WERI-Rb-1 (cell line): ENCODE measurements around the gene SPECC1.

Experiments
- DNase-seq: peaks from one replicate; pipeline ENCODE4 v3.0.0-alpha.2; 2020
- H3K27ac ChIP-seq: fragments of 250-450 bp; sonication (Bioruptor Pico); 2 replicates; pipeline ENCODE4 v1.5.1; 2020; ENCODE audit warnings: mild to moderate bottlenecking, moderate library complexity
- H3K27me3 ChIP-seq: fragments of 250-450 bp; sonication (Bioruptor Pico); 2 replicates; pipeline ENCODE4 v1.5.1; 2021; ENCODE audit warnings: mild to moderate bottlenecking, low read depth, moderate library complexity; ENCODE audit not compliant: insufficient read depth, severe bottlenecking
- H3K36me3 ChIP-seq: fragments of 250-450 bp; sonication (Bioruptor Pico); 2 replicates; pipeline ENCODE4 v1.5.1; 2020; ENCODE audit warnings: mild to moderate bottlenecking, moderate library complexity
- H3K4me3 ChIP-seq: 2 replicates; pipeline ENCODE4 v1.5.1; 2011; ENCODE audit warnings: low read depth, mild to moderate bottlenecking, control low read depth, low read length
- H3K9me3 ChIP-seq: fragments of 250-450 bp; sonication (Bioruptor Pico); 2 replicates; pipeline ENCODE4 v1.5.1; 2021; ENCODE audit warnings: mild to moderate bottlenecking, moderate library complexity; ENCODE audit not compliant: severe bottlenecking
- TF ChIP-seq, protein P1 (sequence below): IDR thresholded peaks from 2 replicates; pipeline ENCODE4 v1.5.1; 2011; ENCODE audit warnings: low read depth, mild to moderate bottlenecking, control low read depth, inconsistent platforms, low read length

SPECC1 gene

DNA sequence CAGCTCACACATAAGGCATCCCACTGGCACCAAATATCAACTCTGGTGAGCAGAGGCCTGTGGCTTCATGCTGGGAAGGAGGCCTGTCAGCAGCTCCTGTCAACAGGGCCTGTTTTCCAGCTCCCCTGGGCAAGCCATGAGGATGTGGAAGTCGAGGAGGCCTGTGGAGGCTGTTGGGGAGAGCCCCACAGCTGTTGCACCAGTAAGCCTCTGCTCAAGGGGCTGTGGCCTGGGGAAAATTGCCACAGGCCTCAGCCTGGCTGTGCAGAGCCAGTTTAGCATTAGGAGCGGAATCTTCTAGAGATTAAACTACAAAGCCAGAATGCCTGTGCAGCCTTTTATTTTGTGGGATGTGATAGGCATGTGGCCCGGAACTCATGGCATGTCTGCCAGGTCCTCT is 202.1 kb downstream of the SPECC1 start:
- no peak overlapping the region for H3K4me3 ChIP-seq
- no peaks in the 10 kb centered on the region for H3K36me3 ChIP-seq
- H3K27ac ChIP-seq = no peak overlapping the region
- no peak for DNase-seq
- TF ChIP-seq, protein P1, sequence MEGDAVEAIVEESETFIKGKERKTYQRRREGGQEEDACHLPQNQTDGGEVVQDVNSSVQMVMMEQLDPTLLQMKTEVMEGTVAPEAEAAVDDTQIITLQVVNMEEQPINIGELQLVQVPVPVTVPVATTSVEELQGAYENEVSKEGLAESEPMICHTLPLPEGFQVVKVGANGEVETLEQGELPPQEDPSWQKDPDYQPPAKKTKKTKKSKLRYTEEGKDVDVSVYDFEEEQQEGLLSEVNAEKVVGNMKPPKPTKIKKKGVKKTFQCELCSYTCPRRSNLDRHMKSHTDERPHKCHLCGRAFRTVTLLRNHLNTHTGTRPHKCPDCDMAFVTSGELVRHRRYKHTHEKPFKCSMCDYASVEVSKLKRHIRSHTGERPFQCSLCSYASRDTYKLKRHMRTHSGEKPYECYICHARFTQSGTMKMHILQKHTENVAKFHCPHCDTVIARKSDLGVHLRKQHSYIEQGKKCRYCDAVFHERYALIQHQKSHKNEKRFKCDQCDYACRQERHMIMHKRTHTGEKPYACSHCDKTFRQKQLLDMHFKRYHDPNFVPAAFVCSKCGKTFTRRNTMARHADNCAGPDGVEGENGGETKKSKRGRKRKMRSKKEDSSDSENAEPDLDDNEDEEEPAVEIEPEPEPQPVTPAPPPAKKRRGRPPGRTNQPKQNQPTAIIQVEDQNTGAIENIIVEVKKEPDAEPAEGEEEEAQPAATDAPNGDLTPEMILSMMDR = no peak
- no peaks in the 10 kb centered on the region for H3K9me3 ChIP-seq
- H3K27me3 ChIP-seq = no peaks in the 10 kb centered on the region

DNA sequence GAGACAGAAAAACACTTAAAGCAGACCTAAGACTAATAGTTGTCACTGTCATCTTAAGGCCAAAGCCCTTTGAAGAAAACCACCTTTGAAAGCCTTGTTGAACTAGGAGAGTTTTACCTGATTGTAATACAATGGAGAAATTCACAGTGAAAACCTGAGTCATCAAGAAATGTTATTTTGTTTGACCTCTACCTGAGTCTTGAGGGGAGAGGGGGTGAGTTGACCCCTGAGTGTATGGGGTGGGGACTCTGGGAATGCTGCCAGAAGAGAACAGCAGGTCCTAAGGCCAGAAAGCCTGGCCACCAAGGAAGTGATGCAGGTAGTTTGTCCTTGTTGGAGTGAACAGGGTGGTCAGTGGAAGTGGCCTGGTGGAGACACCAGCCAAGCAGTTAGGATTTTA is 204.3 kb downstream of the SPECC1 start:
- peaks cover under 1% of the 10 kb centered on the region; the same call in 1 of the 2 replicates for H3K36me3 ChIP-seq
- H3K4me3 ChIP-seq = no peak overlapping the region
- TF ChIP-seq, protein P1 = no peak
- H3K9me3 ChIP-seq = no peaks in the 10 kb centered on the region
- H3K27me3 ChIP-seq = no peaks in the 10 kb centered on the region
- no peak for DNase-seq
- no peak overlapping the region for H3K27ac ChIP-seq

DNA sequence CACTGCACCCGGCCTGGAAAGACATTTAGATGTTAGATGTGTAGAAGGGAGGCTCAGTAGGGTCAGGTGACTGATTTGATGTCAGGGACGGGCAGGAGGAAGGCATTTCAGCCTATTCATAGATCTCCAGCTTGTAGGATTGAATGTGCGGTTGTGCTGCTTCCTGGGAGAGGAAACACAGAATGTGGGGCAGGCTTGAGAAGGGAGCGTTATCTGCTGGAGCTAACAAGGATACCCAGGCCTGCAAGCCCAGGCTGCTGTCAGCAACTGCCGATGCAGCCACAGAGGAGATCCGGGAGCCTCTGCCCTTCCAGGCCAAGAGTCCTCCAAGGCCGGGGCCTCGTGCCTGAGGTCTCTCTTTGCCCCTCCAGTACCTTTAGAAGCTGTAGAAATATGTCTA is 205.6 kb downstream of the SPECC1 start:
- H3K27me3 ChIP-seq = no peaks in the 10 kb centered on the region
- H3K4me3 ChIP-seq = no peak overlapping the region
- no peak overlapping the region for H3K27ac ChIP-seq
- H3K9me3 ChIP-seq = no peaks in the 10 kb centered on the region
- TF ChIP-seq, protein P1 = no peak
- no peak for DNase-seq
- peaks cover 2% of the 10 kb centered on the region; the same call in 1 of the 2 replicates for H3K36me3 ChIP-seq

DNA sequence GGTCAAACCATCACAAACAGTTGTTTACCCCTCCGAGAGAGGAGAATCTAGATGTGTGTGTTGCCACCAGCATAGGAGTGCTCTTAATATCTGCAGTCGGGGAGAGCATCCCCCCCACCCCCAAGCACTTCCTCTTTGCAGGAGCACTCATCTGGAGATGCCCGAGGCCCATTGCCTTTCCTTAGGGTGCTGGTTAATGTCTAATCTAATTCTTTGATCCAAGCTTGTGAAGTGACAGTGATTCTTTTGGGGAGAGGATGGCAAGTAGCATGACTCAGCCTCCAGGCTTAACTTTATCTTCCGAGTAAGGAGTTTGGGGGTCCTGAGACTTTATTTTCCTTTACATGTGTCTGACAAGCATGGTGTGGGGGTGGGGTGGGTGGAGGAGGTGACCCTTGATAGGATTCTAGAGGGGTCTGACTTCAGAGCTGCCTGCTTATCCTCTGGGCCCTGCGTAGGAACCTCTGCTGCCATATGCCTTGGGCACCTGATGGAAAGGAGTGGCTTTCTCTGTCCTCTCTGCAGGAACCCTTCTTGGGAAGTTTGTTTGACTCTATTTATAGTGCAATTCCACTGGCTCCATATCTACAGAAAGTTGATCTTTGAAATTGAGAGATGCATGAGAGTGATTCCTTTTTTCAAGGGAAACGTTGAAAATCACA is 207.1 kb downstream of the SPECC1 start:
- Histone ChIP-seq H3K27me3 (no peaks in the 10 kb centered on the region), H3K36me3 (peaks cover 2% of the 10 kb centered on the region; the same call in 1 of the 2 replicates), H3K27ac (no peak overlapping the region), H3K4me3 (no peak overlapping the region), H3K9me3 (no peaks in the 10 kb centered on the region)
- no peak for DNase-seq
- TF ChIP-seq, protein P1 = no peak

DNA sequence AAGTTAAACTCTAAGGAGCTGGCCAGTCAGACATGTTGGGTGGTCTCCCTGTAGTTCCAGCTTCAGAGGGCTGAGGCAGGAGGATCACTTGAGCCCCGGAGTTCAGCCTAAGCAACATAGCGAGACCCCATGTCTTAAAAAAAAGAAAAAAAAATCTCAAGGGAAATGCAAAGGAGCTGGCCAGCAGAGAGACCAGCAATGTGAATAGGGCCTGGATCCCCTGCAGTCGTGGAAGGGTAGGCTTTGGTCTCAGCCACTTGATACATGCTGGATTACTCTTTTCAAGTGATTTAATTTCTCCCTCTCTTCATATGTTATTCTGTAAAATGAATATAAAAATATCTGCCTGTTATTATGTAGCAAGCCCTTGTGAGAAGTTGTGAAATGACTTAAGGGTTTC is 207.7 kb downstream of the SPECC1 start:
- TF ChIP-seq, protein P1 = no peak

DNA sequence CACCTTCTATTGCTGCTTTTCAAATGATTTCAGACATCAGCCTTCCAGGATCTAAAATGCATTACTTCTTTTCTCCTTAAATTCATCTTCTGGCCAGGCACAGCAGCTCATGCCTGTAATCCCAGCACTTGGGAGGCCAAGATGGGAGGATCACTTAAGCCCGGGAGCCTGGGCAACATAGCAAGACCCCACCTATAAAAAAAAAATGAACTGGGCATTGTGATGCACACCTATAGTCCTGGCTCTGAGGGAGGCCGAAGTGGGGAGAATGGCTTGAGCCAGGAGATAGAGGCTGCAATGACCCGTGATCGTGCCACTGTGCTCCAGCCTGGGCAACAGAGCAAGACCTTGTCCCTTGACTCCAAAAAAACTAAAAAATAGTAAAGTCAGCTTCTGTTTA is 208.5 kb downstream of the SPECC1 start:
- no peak for DNase-seq
- no peak overlapping the region for H3K27ac ChIP-seq
- peaks cover 2% of the 10 kb centered on the region; the same call in 1 of the 2 replicates for H3K36me3 ChIP-seq
- TF ChIP-seq, protein P1 = no peak
- H3K9me3 ChIP-seq = no peaks in the 10 kb centered on the region
- H3K4me3 ChIP-seq = no peak overlapping the region
- H3K27me3 ChIP-seq = no peaks in the 10 kb centered on the region

More for the DNA sequence above, 207.7 kb downstream of the SPECC1 start:
- no peak overlapping the region for H3K27ac ChIP-seq
- peaks cover 2% of the 10 kb centered on the region; the same call in 1 of the 2 replicates for H3K36me3 ChIP-seq
- H3K27me3 ChIP-seq = no peaks in the 10 kb centered on the region
- no peaks in the 10 kb centered on the region for H3K9me3 ChIP-seq
- DNase-seq = no peak
- H3K4me3 ChIP-seq = no peak overlapping the region
